H1 (cell line): ENCODE results near the gene NEDD4L.

ENCODE experiments used
- CTCF ChIP-seq, 3 experiments: IDR thresholded peaks; 1 replicate in 2 of 3; 2 replicates in 1 of 3; pipeline versions ENCODE4 v1.5.1 to v1.6.1; 2011; ENCODE audit warnings: low read length in 3 of 3, mild to moderate bottlenecking in 3 of 3, inconsistent platforms in 2 of 3, low read depth in 1 of 3, moderate library complexity in 1 of 3; ENCODE audit not compliant: insufficient read depth in 1 of 3; ENCODE audit errors: control extremely low read depth in 1 of 3
- EGR1 ChIP-seq: IDR thresholded peaks from 2 replicates; pipeline ENCODE4 v1.6.1; 2011; ENCODE audit warnings: low read depth, low read length, borderline replicate concordance
- EZH2 ChIP-seq: fragments of 200-600 bp; sonication (generic); IDR thresholded peaks from 2 replicates; pipeline ENCODE4 v1.7.1; 2012; ENCODE audit warnings: low read depth, mild to moderate bottlenecking, moderate library complexity, low read length, inconsistent platforms; ENCODE audit not compliant: severe bottlenecking
- GTF2F1 ChIP-seq: IDR thresholded peaks from 2 replicates; pipeline ENCODE4 v1.6.1; 2012; ENCODE audit warnings: low read depth, low read length, improper control_type of control experiment, borderline replicate concordance
- JUND ChIP-seq: IDR thresholded peaks from 2 replicates; pipeline ENCODE4 v1.6.1; 2011; ENCODE audit warnings: mild to moderate bottlenecking, improper control_type of control experiment, low read length
- MAX ChIP-seq: IDR thresholded peaks from 2 replicates; pipeline ENCODE4 v1.6.1; 2012; ENCODE audit warnings: inconsistent platforms
- POLR2AphosphoS5 ChIP-seq: IDR thresholded peaks from 2 replicates; pipeline ENCODE4 v1.6.1; 2011; ENCODE audit warnings: low read depth, low read length
- SRF ChIP-seq: IDR thresholded peaks from 2 replicates; pipeline ENCODE4 v1.6.1; 2011; ENCODE audit warnings: mild to moderate bottlenecking, low read depth, low read length, moderate library complexity
- ZNF274 ChIP-seq: IDR thresholded peaks from 2 replicates; pipeline ENCODE4 v1.7.0; 2012; ENCODE audit warnings: low read length, borderline replicate concordance; ENCODE audit errors: extremely low read depth

GRCh38 chr18:58069721-58070292, 25.8 kb downstream of the NEDD4L start:
- no peak for TF ChIP-seq ZNF274
- TF ChIP-seq POLR2AphosphoS5: no peak
- TF ChIP-seq EZH2: no peak
- TF ChIP-seq SRF: no peak
- TF ChIP-seq CTCF (IDR thresholded peaks at IDR 0.05; ENCODE audit: control extremely low read depth in 1 of 3, insufficient read depth in 1 of 3, low read depth in 1 of 3, low read length in 3 of 3): no peak
- no peak for TF ChIP-seq GTF2F1
- TF ChIP-seq EGR1: no peak
- no peak for TF ChIP-seq MAX
- no peak for TF ChIP-seq JUND
